Hepatocyte (in vitro differentiated cells): ENCODE results near the gene MAP3K5.

Experiments
- CTCF ChIP-seq: fragments of 200-600 bp; sonication (generic); IDR thresholded peaks from 2 replicates; pipeline ENCODE4 v1.5.1; 2016; ENCODE audit warnings: antibody characterized with exemption, mild to moderate bottlenecking; ENCODE audit not compliant: poor library complexity
- EZH2 ChIP-seq: fragments of 200-600 bp; sonication (generic); IDR thresholded peaks from 2 replicates; pipeline ENCODE4 v1.6.1; 2016; ENCODE audit warnings: antibody characterized with exemption, mild to moderate bottlenecking, borderline replicate concordance

GRCh38 chr6:136611133-136611532, 181.1 kb downstream of the MAP3K5 start:
- TF ChIP-seq EZH2 (no peak), CTCF (no peak)
